Ascending aorta (tissue), 2 donors: ENCODE results near the gene MLF2. TPM values are rescaled to one million over a fixed set of nuclear protein-coding genes. Genes with fewer than 3 reads are reported as not detected.

Experiments
- DNase-seq, 2 donors: peaks; one replicate each; pipeline ENCODE4 v3.0.0-alpha.2; 2019; ENCODE audit warnings: low spot score in 2 of 2
- H3K27ac ChIP-seq, 2 donors: fragments of 200-600 bp; sonication (generic); one replicate each; pipeline ENCODE4 v1.5.1; 2016 to 2017; ENCODE audit warnings: mild to moderate bottlenecking in 1 of 2
- H3K27me3 ChIP-seq: fragments of 200-600 bp; sonication (generic); one replicate; pipeline ENCODE4 v1.5.1; 2017
- H3K36me3 ChIP-seq, 2 donors: fragments of 200-600 bp; sonication (generic); one replicate each; pipeline ENCODE4 v1.5.1; 2016
- H3K4me1 ChIP-seq, 2 donors: fragments of 200-600 bp; sonication (generic); one replicate each; pipeline ENCODE4 v1.5.1; 2016 to 2017; ENCODE audit warnings: mild to moderate bottlenecking in 1 of 2
- H3K4me3 ChIP-seq, 2 donors: fragments of 200-600 bp; sonication (generic); one replicate each; pipeline ENCODE4 v1.5.1; 2016 to 2017; ENCODE audit warnings: mild to moderate bottlenecking in 1 of 2
- H3K9me3 ChIP-seq, 2 donors: fragments of 200-600 bp; sonication (generic); one replicate each; pipeline ENCODE4 v1.5.1; 2016
- CTCF ChIP-seq, 3 experiments: fragments of 200-600 bp in 2 of 3; fragments of 450-650 bp in 1 of 3; sonication (generic) in 2 of 3; IDR thresholded peaks; one replicate each; pipeline ENCODE4 v1.5.1; 2016 to 2019; ENCODE audit warnings: antibody characterized with exemption in 3 of 3, mild to moderate bottlenecking in 1 of 3, moderate library complexity in 1 of 3
- intact Hi-C: fragments of 100-400 bp; cut with DNase I; formaldehyde crosslinking; loops from one replicate; pipeline ENCODE4 v1.15.1; 2023
- total RNA-seq: library from RNA; depleted of rRNA; stranded (reverse); fragments of >200 nt; gene quantifications from one replicate; pipeline ENCODE4 v1.1.0, GENCODE V29; 2016

Gene MLF2
- total RNA-seq, 1 donor from 2014 or later = 145 TPM

- Histone ChIP-seq H3K4me3 (no peak overlapping the region), H3K4me1 (peaks cover 7% of the 10 kb centered on the region in 2 donors), H3K27me3 (no peaks in the 10 kb centered on the region), H3K9me3 (no peaks in the 10 kb centered on the region), H3K27ac (no peak overlapping the region), H3K36me3 (peaks cover 3 to 6% of the 10 kb centered on the region in 2 donors)
- intact Hi-C loops = no loop called here
- no peak for TF ChIP-seq CTCF (IDR thresholded peaks at IDR 0.05)
- DNase-seq = no peak
These were observed 22.5 kb upstream of the MLF2 start for GRCh38 chr12:6775185-6776174.

GRCh38 chr12:6774499-6775062, 21.6 kb upstream of the MLF2 start:
- Histone ChIP-seq H3K27me3 (no peaks in the 10 kb centered on the region), H3K27ac (no peak overlapping the region), H3K9me3 (no peaks in the 10 kb centered on the region), H3K36me3 (peaks cover 12 to 15% of the 10 kb centered on the region in 2 donors), H3K4me3 (no peak overlapping the region), H3K4me1 (peaks cover 7 to 9% of the 10 kb centered on the region in 2 donors)
- TF ChIP-seq CTCF (IDR thresholded peaks at IDR 0.05) = no peak
- DNase-seq = no peak
- intact Hi-C loops = no loop called here

GRCh38 chr12:6773590-6774351, 20.8 kb upstream of the MLF2 start:
- H3K27ac ChIP-seq = no peak overlapping the region
- peak overlapping the region in 1 of 2 donors; percentile 15 for H3K4me3 ChIP-seq
- H3K27me3 ChIP-seq = no peaks in the 10 kb centered on the region
- no peak for TF ChIP-seq CTCF (IDR thresholded peaks at IDR 0.05)
- DNase-seq = no peak
- peaks cover 5 to 16% of the 10 kb centered on the region in 2 donors for H3K4me1 ChIP-seq
- intact Hi-C loops = no loop called here
- H3K9me3 ChIP-seq = no peaks in the 10 kb centered on the region
- H3K36me3 ChIP-seq = peaks cover 13 to 18% of the 10 kb centered on the region in 2 donors

- H3K27me3 ChIP-seq = no peaks in the 10 kb centered on the region
- no peaks in the 10 kb centered on the region for H3K9me3 ChIP-seq
- no peak overlapping the region for H3K27ac ChIP-seq
- peaks cover 4 to 17% of the 10 kb centered on the region in 2 donors for H3K4me1 ChIP-seq
- intact Hi-C loops = no loop called here
- peak overlapping the region in 1 of 2 donors; percentile 15 for H3K4me3 ChIP-seq
- DNase-seq = no peak
- H3K36me3 ChIP-seq = peaks cover 13 to 18% of the 10 kb centered on the region in 2 donors
- TF ChIP-seq CTCF (IDR thresholded peaks at IDR 0.05) = no peak
These were observed 20.0 kb upstream of the MLF2 start for GRCh38 chr12:6772726-6773589.

GRCh38 chr12:6772331-6772695, 19.4 kb upstream of the MLF2 start, which contains the start of gene LAG3:
Gene LAG3, plus strand, starts transcription at chr12:6772520. Its CDS starts 333 bp downstream, at chr12:6772853.
- peak within 1 kb of the TSS in 1 of 2 donors; percentile 15 for H3K4me3 ChIP-seq
- no peak for TF ChIP-seq CTCF (IDR thresholded peaks at IDR 0.05)
- H3K27me3 ChIP-seq = no peaks in the 10 kb centered on the region
- H3K9me3 ChIP-seq = no peaks in the 10 kb centered on the region
- H3K4me1 ChIP-seq = peaks cover 4 to 16% of the 10 kb centered on the region in 2 donors
- H3K27ac ChIP-seq = no peak within 1 kb of the TSS
- DNase-seq = no peak
- intact Hi-C loops = no loop called here
- H3K36me3 ChIP-seq = peaks cover 13 to 18% of the 10 kb centered on the region in 2 donors
